Measurements from ENCODE around the gene PLD3. TPM values are rescaled to one million over a fixed set of nuclear protein-coding genes. Genes with fewer than 3 reads are reported as not detected.

Gene PLD3
- polyA plus RNA-seq, 1 experiment: 395 TPM

DNA sequence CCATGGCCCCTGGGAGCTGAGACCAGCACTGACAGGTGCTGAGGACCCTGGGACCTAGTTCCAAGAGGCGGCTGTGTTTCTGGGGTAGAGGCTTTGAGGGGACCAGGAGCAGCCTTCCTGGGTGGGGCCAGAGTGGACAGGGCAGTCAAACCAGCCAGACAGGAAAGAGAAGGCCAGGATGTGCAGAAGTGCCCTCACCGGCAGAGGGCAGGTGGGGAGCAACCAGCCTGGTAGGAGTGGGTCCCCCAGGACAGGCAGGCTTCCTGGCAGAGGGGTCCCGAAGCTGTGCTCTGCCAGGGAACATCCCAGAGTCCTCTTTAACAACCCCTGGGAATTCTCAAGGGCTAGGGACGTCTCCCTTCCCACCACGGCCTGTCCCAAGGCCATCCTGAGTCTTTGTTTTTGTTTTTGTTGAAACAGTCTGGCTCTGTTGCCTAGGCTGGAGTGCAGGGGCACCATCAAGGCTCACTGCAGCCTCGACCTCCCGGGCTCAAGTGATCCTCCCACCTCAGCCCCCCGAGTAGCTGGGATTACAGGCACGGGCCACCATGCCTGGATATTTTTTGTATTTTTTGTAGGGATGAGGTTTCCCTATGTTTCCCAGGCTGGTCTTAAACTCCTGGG lies 44.5 kb downstream of the PLD3 start:
- no peaks in the 10 kb centered on the region for H3K27me3 ChIP-seq (ENCODE audit: control insufficient read depth, insufficient read depth, low read length)
- H3K27ac ChIP-seq (ENCODE audit: low read depth, low read length): no peak overlapping the region
- no peaks in the 10 kb centered on the region for H3K9me3 ChIP-seq (ENCODE audit: control insufficient read depth, insufficient read depth, low read length)
- TF ChIP-seq, protein P1, sequence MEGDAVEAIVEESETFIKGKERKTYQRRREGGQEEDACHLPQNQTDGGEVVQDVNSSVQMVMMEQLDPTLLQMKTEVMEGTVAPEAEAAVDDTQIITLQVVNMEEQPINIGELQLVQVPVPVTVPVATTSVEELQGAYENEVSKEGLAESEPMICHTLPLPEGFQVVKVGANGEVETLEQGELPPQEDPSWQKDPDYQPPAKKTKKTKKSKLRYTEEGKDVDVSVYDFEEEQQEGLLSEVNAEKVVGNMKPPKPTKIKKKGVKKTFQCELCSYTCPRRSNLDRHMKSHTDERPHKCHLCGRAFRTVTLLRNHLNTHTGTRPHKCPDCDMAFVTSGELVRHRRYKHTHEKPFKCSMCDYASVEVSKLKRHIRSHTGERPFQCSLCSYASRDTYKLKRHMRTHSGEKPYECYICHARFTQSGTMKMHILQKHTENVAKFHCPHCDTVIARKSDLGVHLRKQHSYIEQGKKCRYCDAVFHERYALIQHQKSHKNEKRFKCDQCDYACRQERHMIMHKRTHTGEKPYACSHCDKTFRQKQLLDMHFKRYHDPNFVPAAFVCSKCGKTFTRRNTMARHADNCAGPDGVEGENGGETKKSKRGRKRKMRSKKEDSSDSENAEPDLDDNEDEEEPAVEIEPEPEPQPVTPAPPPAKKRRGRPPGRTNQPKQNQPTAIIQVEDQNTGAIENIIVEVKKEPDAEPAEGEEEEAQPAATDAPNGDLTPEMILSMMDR (IDR thresholded peaks at IDR 0.05; ENCODE audit: low read depth, low read length): no peak; the same call in 1 of the 2 replicates
- H3K4me3 ChIP-seq (ENCODE audit: low read depth, low read length): no peak overlapping the region
- ChIA-PET POLR2A (no interaction called here), CTCF (no interaction called here)
- DNase-seq (ENCODE audit: low read depth, low spot score): no peak

DNA sequence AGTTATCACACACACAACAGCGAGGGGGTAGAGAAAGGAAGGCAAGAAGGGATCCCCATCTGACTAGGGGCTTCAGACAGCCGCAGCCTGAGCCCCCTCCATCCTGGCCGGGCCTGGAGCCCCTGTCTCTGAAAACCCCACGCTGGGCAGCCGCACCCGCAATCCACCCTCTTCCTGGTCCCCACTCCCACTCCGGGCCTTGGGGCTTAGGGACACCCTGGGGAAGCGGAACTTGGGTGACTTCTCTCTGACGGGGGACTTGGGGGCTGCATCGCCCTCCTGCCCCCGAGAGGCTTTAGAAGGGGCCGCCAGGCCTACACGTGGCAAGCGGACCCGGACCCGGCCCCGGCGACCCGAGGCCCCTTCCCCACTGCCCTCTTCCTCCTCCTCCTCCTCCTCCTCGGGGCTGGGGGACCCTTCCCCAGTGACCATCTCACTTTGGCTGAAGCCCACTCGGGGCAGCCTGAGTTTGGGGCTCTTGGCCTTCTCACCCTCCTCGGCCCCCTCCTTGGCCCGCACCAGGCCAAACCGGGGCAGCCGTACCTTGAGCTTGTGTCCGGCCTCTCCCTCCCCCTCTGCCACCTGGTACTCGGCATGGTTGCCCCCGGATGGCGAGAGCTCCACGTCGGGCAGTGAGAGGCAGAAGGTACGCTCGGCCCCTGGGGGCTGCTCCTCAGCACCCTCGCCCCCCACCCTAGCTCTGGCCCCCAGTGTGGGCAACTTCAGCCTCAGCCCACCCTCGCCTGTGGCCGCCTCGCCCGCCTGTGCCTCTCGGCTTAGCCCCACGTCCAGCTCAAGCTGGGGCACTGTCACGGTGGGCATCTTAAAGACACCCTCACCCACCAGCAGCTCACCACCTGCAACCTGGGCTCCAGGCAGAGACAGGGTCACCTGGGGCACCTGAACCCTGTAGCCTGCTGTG lies 45.7 kb downstream of the PLD3 start:
- TF ChIP-seq, protein P1 (IDR thresholded peaks at IDR 0.05; ENCODE audit: low read depth, low read length): no peak
- POLR2A ChIA-PET: interaction anchor here (0.7 kb wide), 2 partner anchors 9 to 29 kb away, joined by 3 to 11 read pairs; no protein-coding TSS in a partner anchor
- no peak for DNase-seq (ENCODE audit: low read depth, low spot score)
- CTCF ChIA-PET: no interaction called here
- H3K27me3 ChIP-seq (ENCODE audit: control insufficient read depth, insufficient read depth, low read length): no peaks in the 10 kb centered on the region
- H3K9me3 ChIP-seq (ENCODE audit: control insufficient read depth, insufficient read depth, low read length): no peaks in the 10 kb centered on the region; the same call in 1 of the 2 replicates
- H3K4me3 ChIP-seq (ENCODE audit: low read depth, low read length): no peak overlapping the region
- H3K27ac ChIP-seq (ENCODE audit: low read depth, low read length): no peak overlapping the region

DNA sequence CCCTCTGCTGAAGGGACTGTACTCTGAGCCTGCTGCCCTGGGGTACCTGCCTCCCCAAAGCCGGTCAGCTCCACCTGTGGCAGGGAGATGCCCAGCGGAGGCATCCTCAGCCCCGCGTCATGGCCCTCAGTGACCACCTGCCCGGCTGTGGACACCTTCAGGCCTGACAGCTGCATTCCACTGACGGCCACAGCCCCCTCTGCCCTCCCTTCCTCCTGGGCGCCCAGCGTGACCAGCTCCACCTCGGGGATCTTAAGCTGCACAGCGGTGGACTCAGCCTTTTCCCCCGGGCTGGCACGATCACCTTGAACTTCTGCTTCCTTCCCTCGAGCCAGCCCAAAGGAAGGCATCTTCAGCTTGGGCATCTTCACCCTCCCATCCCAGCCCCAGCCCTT lies 46.3 kb downstream of the PLD3 start:
- TF ChIP-seq, protein P1 (IDR thresholded peaks at IDR 0.05; ENCODE audit: low read depth, low read length): no peak
- CTCF ChIA-PET: no interaction called here

DNA sequence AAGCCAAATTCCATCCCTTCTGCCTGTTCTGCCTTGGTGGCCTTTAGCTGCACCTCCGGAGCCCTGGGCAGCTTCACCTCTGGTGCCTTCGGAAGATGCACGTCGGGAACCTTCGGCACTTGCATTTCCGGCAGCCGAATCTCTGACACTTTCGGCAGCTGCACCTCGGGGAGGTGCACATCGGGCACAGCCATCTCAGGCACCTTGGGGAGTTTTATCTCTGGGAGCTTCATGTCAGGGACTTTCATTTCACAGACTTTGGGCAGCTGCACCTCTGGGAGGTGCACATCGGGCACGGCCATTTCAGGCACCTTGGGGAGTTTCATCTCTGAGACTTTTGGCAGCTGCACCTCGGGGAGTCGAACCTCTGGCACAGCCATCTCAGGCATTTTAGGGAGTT lies 47.5 kb downstream of the PLD3 start:
- no peaks in the 10 kb centered on the region; the same call in 1 of the 2 replicates for H3K9me3 ChIP-seq (ENCODE audit: control insufficient read depth, insufficient read depth, low read length)
- POLR2A ChIA-PET: no interaction called here
- no peak for DNase-seq (ENCODE audit: low read depth, low spot score)
- H3K27ac ChIP-seq (ENCODE audit: low read depth, low read length): no peak overlapping the region
- H3K27me3 ChIP-seq (ENCODE audit: control insufficient read depth, insufficient read depth, low read length): no peaks in the 10 kb centered on the region
- TF ChIP-seq, protein P1 (IDR thresholded peaks at IDR 0.05; ENCODE audit: low read depth, low read length): no peak
- CTCF ChIA-PET: interaction anchor here (0.9 kb wide), 1 partner anchor 22 kb away, joined by 3 read pairs; no protein-coding TSS in a partner anchor
- no peak overlapping the region for H3K4me3 ChIP-seq (ENCODE audit: low read depth, low read length)

More for the DNA sequence above, 46.3 kb downstream of the PLD3 start:
- H3K27ac ChIP-seq (ENCODE audit: low read depth, low read length): no peak overlapping the region
- no peaks in the 10 kb centered on the region; the same call in 1 of the 2 replicates for H3K9me3 ChIP-seq (ENCODE audit: control insufficient read depth, insufficient read depth, low read length)
- no peak overlapping the region for H3K4me3 ChIP-seq (ENCODE audit: low read depth, low read length)
- POLR2A ChIA-PET: interaction anchor here (0.7 kb wide), 2 partner anchors 10 to 29 kb away, joined by 3 to 11 read pairs; no protein-coding TSS in a partner anchor
- no peaks in the 10 kb centered on the region for H3K27me3 ChIP-seq (ENCODE audit: control insufficient read depth, insufficient read depth, low read length)
- DNase-seq (ENCODE audit: low read depth, low spot score): no peak
